WTC11 (cell line): ENCODE measurements around the gene PCDHA13. TPM values are rescaled to one million over a fixed set of nuclear protein-coding genes. Genes with fewer than 3 reads are reported as not detected.
A peak's percentile ranks its signal among the peaks of the same experiment; 100 is the strongest.

ENCODE experiments used
- ATAC-seq: fragments of 200-7000 bp; cut with Tn5 transposase; 2 replicates; pipeline ENCODE4 v1.10.0; 2021; ENCODE audit warnings: mild to moderate bottlenecking, moderate library complexity
- CTCF ChIA-PET: fragments of 300-600 bp; sonication (Branson Sonifier 250); formaldehyde crosslinking; loops from one replicate; lab custom pipeline; 2021; ENCODE audit warnings: antibody characterized with exemption; lab: Charles Lee
- POLR2A ChIA-PET: fragments of 350-600 bp; sonication (Branson Sonifier 250); formaldehyde crosslinking; loops from one replicate; lab custom pipeline; 2021; ENCODE audit warnings: antibody characterized with exemption; lab: Charles Lee
- DNase-seq: peaks from one replicate; pipeline ENCODE4 v3.0.0; 2021; ENCODE audit warnings: low spot score
- H3K27ac Mint-ChIP-seq: 2 replicates; pipeline ENCODE4 v1.8.0; 2021; ENCODE audit warnings: mixed read lengths
- H3K27me3 Mint-ChIP-seq: 2 replicates; pipeline ENCODE4 v1.8.0; 2021; ENCODE audit warnings: low read depth, mild to moderate bottlenecking, moderate library complexity, mixed read lengths
- H3K36me3 Mint-ChIP-seq: 2 replicates; pipeline ENCODE4 v1.8.0; 2021; ENCODE audit warnings: mixed read lengths
- H3K4me1 Mint-ChIP-seq: 2 replicates; pipeline ENCODE4 v1.8.0; 2022; ENCODE audit warnings: mixed read lengths
- H3K4me3 Mint-ChIP-seq: 2 replicates; pipeline ENCODE4 v1.8.0; 2021; ENCODE audit warnings: mild to moderate bottlenecking, moderate library complexity, mixed read lengths
- H3K9me3 Mint-ChIP-seq: 2 replicates; pipeline ENCODE4 v1.8.0; 2021; ENCODE audit warnings: mixed read lengths
- CDX4 ChIP-seq: fragments of 250-450 bp; sonication (Bioruptor Pico); IDR thresholded peaks from 2 replicates; pipeline ENCODE4 v1.9.0; 2021; ENCODE audit warnings: moderate library complexity, mild to moderate bottlenecking, inconsistent platforms, borderline replicate concordance
- CREB1 ChIP-seq: sonication (generic); formaldehyde crosslinking; IDR thresholded peaks from 2 replicates; pipeline ENCODE4 v1.8.0; 2023; ENCODE audit warnings: mild to moderate bottlenecking, missing genetic modification reagents
- CREM ChIP-seq: sonication (generic); formaldehyde crosslinking; IDR thresholded peaks from 2 replicates; pipeline ENCODE4 v1.8.1; 2022; ENCODE audit warnings: mild to moderate bottlenecking, missing genetic modification reagents, moderate library complexity
- EMX1 ChIP-seq: fragments of 250-450 bp; sonication (Bioruptor Pico); IDR thresholded peaks from 2 replicates; pipeline ENCODE4 v1.8.0; 2021; ENCODE audit warnings: mild to moderate bottlenecking
- ESRRA ChIP-seq: sonication (generic); formaldehyde crosslinking; IDR thresholded peaks from 2 replicates; pipeline ENCODE4 v1.8.1; 2022; ENCODE audit warnings: mild to moderate bottlenecking, missing genetic modification reagents, borderline replicate concordance
- GTF2I ChIP-seq: fragments of 250-450 bp; sonication (Bioruptor Pico); conservative IDR thresholded peaks from 2 replicates; pipeline ENCODE4 v1.4.0; 2021; ENCODE audit warnings: mild to moderate bottlenecking
- HMGA2 ChIP-seq: fragments of 250-450 bp; sonication (Bioruptor Pico); IDR thresholded peaks from 2 replicates; pipeline ENCODE4 v1.4.0; 2021; ENCODE audit warnings: mild to moderate bottlenecking, moderate library complexity
- JUN ChIP-seq: sonication (generic); formaldehyde crosslinking; IDR thresholded peaks from 2 replicates; pipeline ENCODE4 v1.8.0; 2023; ENCODE audit warnings: mild to moderate bottlenecking, missing genetic modification reagents
- MXD4 ChIP-seq: fragments of 250-450 bp; sonication (Bioruptor Pico); IDR thresholded peaks from 2 replicates; pipeline ENCODE4 v1.8.0; 2021; ENCODE audit warnings: mild to moderate bottlenecking, moderate library complexity, borderline replicate concordance
- PRRX2 ChIP-seq: fragments of 250-450 bp; sonication (Bioruptor Pico); IDR thresholded peaks from 2 replicates; pipeline ENCODE4 v1.8.0; 2021; ENCODE audit warnings: mild to moderate bottlenecking
- RELA ChIP-seq: sonication (generic); formaldehyde crosslinking; IDR thresholded peaks from 2 replicates; pipeline ENCODE4 v1.8.1; 2022; ENCODE audit warnings: missing genetic modification reagents, mild to moderate bottlenecking, borderline replicate concordance
- SMAD4 ChIP-seq: sonication (generic); formaldehyde crosslinking; IDR thresholded peaks from 2 replicates; pipeline ENCODE4 v1.8.0; 2022; ENCODE audit warnings: mild to moderate bottlenecking, missing genetic modification reagents
- ZNF219 ChIP-seq: sonication (generic); formaldehyde crosslinking; IDR thresholded peaks from 2 replicates; pipeline ENCODE4 v1.8.0; 2023; ENCODE audit warnings: missing genetic modification reagents, mild to moderate bottlenecking, borderline replicate concordance
- ZNF317 ChIP-seq: sonication (generic); formaldehyde crosslinking; IDR thresholded peaks from 2 replicates; pipeline ENCODE4 v1.8.1; 2023; ENCODE audit warnings: low read depth, mild to moderate bottlenecking, moderate library complexity, missing genetic modification reagents, borderline replicate concordance
- ZNF512 ChIP-seq: sonication (generic); formaldehyde crosslinking; IDR thresholded peaks from 2 replicates; pipeline ENCODE4 v1.8.1; 2022; ENCODE audit warnings: missing genetic modification reagents, borderline replicate concordance
- total RNA-seq: library from RNA; stranded (reverse); gene quantifications from 3 replicates; pipeline ENCODE4 v1.2.3, GENCODE V29; 2021
- TF ChIP-seq, protein P1 (sequence below): sonication (generic); formaldehyde crosslinking; IDR thresholded peaks from 2 replicates; pipeline ENCODE4 v1.8.0; 2023; ENCODE audit warnings: missing genetic modification reagents
- TF ChIP-seq, protein P2 (sequence below): sonication (generic); formaldehyde crosslinking; IDR thresholded peaks from 2 replicates; pipeline ENCODE4 v1.8.1; 2022; ENCODE audit warnings: low read depth, mild to moderate bottlenecking, moderate library complexity, missing genetic modification reagents, borderline replicate concordance
- TF ChIP-seq, protein P3 (sequence below): sonication (generic); formaldehyde crosslinking; conservative IDR thresholded peaks from 2 replicates; pipeline ENCODE4 v1.8.1; 2022; ENCODE audit warnings: mild to moderate bottlenecking, missing genetic modification reagents
- TF ChIP-seq, protein P4 (sequence below): fragments of 200-600 bp; IDR thresholded peaks from 2 replicates; pipeline ENCODE4 v1.8.0; 2022; ENCODE audit warnings: antibody characterized with exemption
- TF ChIP-seq, protein P5 (sequence below): fragments of 250-450 bp; sonication (Bioruptor Pico); conservative IDR thresholded peaks from 2 replicates; pipeline ENCODE4 v1.9.0; 2021; ENCODE audit warnings: mild to moderate bottlenecking

Gene PCDHA13
- total RNA-seq, 1 experiment from 2014 or later = 3.8 TPM

DNA sequence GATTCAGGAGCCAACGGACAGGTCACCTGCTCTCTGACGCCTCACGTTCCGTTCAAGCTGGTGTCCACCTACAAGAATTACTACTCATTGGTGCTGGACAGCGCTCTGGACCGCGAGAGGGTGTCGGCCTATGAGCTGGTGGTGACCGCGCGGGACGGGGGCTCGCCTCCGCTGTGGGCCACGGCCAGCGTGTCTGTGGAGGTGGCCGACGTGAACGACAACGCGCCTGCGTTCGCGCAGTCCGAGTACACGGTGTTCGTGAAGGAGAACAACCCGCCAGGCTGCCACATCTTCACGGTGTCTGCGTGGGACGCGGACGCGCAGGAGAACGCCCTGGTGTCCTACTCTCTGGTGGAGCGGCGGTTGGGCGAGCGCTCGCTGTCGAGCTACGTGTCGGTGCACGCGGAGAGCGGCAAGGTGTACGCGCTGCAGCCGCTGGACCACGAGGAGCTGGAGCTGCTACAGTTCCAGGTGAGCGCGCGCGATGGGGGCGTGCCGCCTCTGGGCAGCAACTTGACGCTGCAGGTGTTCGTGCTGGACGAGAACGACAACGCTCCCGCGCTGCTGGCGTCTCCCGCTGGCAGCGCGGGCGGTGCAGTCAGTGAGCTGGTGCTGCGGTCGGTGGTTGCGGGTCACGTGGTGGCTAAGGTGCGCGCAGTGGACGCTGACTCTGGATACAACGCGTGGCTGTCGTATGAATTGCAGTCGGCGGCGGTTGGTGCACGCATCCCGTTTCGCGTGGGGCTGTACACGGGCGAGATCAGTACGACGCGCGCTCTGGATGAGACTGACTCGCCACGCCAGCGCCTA, 24.5 kb upstream of the PCDHA13 start:
- no peak for ATAC-seq
- peaks cover 37% of the 10 kb centered on the region for H3K36me3 Mint-ChIP-seq
- POLR2A ChIA-PET = no interaction called here
- H3K4me1 Mint-ChIP-seq = peaks cover 23% of the 10 kb centered on the region
- peaks cover 24% of the 10 kb centered on the region for H3K9me3 Mint-ChIP-seq
- no peak for TF ChIP-seq RELA (CRISPR knock-in tag)
- no peak for TF ChIP-seq ZNF317 (CRISPR knock-in tag)
- TF ChIP-seq GTF2I (CRISPR knock-in tag) = no peak
- TF ChIP-seq, protein P1, sequence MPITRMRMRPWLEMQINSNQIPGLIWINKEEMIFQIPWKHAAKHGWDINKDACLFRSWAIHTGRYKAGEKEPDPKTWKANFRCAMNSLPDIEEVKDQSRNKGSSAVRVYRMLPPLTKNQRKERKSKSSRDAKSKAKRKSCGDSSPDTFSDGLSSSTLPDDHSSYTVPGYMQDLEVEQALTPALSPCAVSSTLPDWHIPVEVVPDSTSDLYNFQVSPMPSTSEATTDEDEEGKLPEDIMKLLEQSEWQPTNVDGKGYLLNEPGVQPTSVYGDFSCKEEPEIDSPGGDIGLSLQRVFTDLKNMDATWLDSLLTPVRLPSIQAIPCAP (CRISPR knock-in tag) = no peak
- TF ChIP-seq ESRRA (CRISPR knock-in tag) = no peak
- TF ChIP-seq EMX1 (CRISPR knock-in tag) = no peak
- TF ChIP-seq CREB1 (CRISPR knock-in tag) = no peak
- TF ChIP-seq CDX4 (CRISPR knock-in tag) = no peak
- TF ChIP-seq, protein P2, sequence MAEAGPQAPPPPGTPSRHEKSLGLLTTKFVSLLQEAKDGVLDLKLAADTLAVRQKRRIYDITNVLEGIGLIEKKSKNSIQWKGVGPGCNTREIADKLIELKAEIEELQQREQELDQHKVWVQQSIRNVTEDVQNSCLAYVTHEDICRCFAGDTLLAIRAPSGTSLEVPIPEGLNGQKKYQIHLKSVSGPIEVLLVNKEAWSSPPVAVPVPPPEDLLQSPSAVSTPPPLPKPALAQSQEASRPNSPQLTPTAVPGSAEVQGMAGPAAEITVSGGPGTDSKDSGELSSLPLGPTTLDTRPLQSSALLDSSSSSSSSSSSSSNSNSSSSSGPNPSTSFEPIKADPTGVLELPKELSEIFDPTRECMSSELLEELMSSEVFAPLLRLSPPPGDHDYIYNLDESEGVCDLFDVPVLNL (CRISPR knock-in tag) = no peak
- TF ChIP-seq ZNF219 (CRISPR knock-in tag) = no peak
- TF ChIP-seq PRRX2 (CRISPR knock-in tag) = no peak
- H3K27ac Mint-ChIP-seq = no peak overlapping the region
- CTCF ChIA-PET = interaction anchor here (0.7 to 3.1 kb wide), 15 partner anchors 11 to 298 kb away, joined by 3 to 71 read pairs (median 7); partner anchors contain the start of genes PCDHA1, PCDHA11, PCDHA13 and PCDHA6
- DNase-seq = no peak
- H3K27me3 Mint-ChIP-seq = no peaks in the 10 kb centered on the region
- peak overlapping the region; percentile 92 for H3K4me3 Mint-ChIP-seq

GRCh38 chr5:140857987-140858240, 24.0 kb upstream of the PCDHA13 start:
- ATAC-seq = no peak
- ChIA-PET CTCF (interaction anchor here (0.7 to 4.0 kb wide), 7 partner anchors 11 to 182 kb away, joined by 3 to 61 read pairs (median 5); partner anchors contain the start of genes PCDHA1, PCDHA11 and PCDHA8), POLR2A (no interaction called here)
- no peak for DNase-seq
- TF ChIP-seq SMAD4 = no peak
- no peak for TF ChIP-seq ZNF512 (CRISPR knock-in tag)
- no peak for TF ChIP-seq MXD4 (CRISPR knock-in tag)
- TF ChIP-seq CREM = no peak
- Mint-ChIP-seq H3K4me3 (peak overlapping the region; percentile 30), H3K4me1 (peaks cover 23% of the 10 kb centered on the region), H3K9me3 (peaks cover 28% of the 10 kb centered on the region), H3K27me3 (no peaks in the 10 kb centered on the region), H3K27ac (no peak overlapping the region), H3K36me3 (peaks cover 42% of the 10 kb centered on the region)

DNA sequence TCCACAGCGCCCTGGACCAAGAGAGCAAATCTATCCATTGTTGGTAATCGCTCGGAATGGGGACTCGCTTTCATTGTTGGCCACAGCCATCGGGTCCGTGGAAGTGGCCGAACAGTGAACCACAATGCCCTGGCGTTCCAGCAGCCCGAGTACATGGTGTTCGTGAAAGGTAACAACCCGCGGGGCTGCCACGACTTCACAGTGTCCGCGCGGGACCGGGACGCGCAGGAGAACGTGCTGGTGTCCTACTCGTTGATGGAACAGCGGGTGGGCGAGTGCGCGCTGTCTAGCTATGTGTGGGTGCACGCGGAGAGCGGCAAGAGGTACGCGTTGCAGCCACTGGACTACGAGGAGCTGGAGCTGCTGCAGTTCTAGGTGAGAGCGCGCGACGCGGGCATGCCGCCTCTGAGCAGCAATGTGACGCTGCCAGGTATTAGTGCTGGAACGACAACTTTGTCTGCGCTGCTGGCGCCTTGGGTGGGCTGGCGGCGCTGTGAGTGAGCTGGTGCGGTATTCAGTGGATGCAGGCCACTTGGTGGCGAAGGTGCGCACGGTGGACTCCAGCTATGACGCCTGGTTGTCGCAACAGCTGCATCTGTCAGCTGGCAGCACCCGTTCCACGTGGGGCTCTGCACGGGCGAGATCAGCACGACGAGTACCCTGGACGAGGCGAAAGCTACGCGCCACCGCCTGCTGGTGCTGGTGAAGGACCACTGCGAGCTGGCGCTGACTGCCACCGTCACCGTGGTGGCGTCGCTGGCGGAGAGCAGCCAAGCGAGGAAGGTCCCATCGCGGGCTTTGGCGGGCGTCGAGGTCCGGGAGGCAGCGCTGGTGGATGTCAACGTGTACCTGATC, 19.3 kb upstream of the PCDHA13 start:
- ChIA-PET POLR2A (no interaction called here), CTCF (interaction anchor here (0.8 to 4.0 kb wide), 3 partner anchors 21 to 259 kb away, joined by 4 to 17 read pairs (median 10); partner anchors contain the start of genes PCDHA8 and PCDHB4)
- H3K27me3 Mint-ChIP-seq = no peaks in the 10 kb centered on the region
- no peak overlapping the region for H3K27ac Mint-ChIP-seq
- DNase-seq (no peak), ATAC-seq (no peak)
- H3K9me3 Mint-ChIP-seq = peaks cover 24% of the 10 kb centered on the region
- H3K36me3 Mint-ChIP-seq = peaks cover 45% of the 10 kb centered on the region
- peaks cover 8% of the 10 kb centered on the region for H3K4me1 Mint-ChIP-seq
- no peak overlapping the region for H3K4me3 Mint-ChIP-seq
- TF ChIP-seq, protein P3, sequence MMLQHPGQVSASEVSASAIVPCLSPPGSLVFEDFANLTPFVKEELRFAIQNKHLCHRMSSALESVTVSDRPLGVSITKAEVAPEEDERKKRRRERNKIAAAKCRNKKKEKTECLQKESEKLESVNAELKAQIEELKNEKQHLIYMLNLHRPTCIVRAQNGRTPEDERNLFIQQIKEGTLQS = no peak
- TF ChIP-seq, protein P4, sequence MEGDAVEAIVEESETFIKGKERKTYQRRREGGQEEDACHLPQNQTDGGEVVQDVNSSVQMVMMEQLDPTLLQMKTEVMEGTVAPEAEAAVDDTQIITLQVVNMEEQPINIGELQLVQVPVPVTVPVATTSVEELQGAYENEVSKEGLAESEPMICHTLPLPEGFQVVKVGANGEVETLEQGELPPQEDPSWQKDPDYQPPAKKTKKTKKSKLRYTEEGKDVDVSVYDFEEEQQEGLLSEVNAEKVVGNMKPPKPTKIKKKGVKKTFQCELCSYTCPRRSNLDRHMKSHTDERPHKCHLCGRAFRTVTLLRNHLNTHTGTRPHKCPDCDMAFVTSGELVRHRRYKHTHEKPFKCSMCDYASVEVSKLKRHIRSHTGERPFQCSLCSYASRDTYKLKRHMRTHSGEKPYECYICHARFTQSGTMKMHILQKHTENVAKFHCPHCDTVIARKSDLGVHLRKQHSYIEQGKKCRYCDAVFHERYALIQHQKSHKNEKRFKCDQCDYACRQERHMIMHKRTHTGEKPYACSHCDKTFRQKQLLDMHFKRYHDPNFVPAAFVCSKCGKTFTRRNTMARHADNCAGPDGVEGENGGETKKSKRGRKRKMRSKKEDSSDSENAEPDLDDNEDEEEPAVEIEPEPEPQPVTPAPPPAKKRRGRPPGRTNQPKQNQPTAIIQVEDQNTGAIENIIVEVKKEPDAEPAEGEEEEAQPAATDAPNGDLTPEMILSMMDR = no peak
- no peak for TF ChIP-seq HMGA2 (CRISPR knock-in tag)
- TF ChIP-seq GTF2I (CRISPR knock-in tag) = no peak
- no peak for TF ChIP-seq JUN (CRISPR knock-in tag)
- TF ChIP-seq, protein P5, sequence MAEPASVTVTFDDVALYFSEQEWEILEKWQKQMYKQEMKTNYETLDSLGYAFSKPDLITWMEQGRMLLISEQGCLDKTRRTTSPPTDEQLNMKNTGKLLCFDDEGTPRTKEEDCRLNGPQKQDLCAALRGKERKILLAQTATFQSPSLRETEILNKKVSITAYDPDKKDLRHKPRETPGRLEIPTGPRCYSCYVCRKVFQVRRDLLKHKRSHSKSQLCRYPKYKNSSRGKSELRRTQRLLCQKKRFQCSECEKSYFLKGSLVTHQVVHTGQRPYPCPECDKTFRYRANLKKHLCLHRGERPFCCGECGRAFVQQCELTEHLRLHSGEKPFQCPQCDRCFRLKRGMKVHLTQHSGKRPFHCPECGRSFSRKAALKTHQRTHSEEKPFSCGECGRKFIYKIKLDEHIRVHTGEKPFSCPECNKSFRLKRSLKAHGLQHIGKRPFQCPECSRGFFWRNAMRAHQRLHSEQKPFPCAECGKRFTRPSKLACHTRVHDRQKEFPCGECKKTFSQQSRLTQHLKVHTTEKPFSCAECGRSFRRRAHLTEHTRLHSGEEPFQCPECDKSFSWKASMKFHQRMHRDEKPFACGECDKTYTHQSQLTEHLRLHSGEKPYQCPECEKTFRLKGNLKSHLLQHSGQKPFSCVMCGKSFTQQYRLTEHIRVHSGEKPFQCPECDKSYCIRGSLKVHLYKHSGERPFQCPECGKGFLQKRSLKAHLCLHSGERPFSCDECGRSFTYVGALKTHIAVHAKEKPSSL (CRISPR knock-in tag) = no peak
